Gastroesophageal sphincter (tissue), 3 donors: ENCODE measurements around the gene CAMKK1.

Source experiments
- EP300 ChIP-seq: sonication (generic); formaldehyde crosslinking; IDR thresholded peaks from one replicate; pipeline ENCODE4 v1.6.1; 2017; ENCODE audit warnings: antibody characterized with exemption, mild to moderate bottlenecking
- POLR2A ChIP-seq, 2 donors: fragments of 450-650 bp; IDR thresholded peaks; one replicate each; pipeline ENCODE4 v1.6.1; 2017; ENCODE audit warnings: antibody characterized with exemption in 2 of 2, mild to moderate bottlenecking in 2 of 2, moderate library complexity in 1 of 2
- TF ChIP-seq, protein P1 (sequence below), 4 experiments: fragments of 200-600 bp in 2 of 4; fragments of 450-650 bp in 2 of 4; sonication (generic) in 1 of 4; IDR thresholded peaks; one replicate each; pipeline ENCODE4 v1.5.1; 2017 to 2019; ENCODE audit warnings: antibody characterized with exemption in 4 of 4, mild to moderate bottlenecking in 2 of 4, moderate library complexity in 2 of 4

DNA sequence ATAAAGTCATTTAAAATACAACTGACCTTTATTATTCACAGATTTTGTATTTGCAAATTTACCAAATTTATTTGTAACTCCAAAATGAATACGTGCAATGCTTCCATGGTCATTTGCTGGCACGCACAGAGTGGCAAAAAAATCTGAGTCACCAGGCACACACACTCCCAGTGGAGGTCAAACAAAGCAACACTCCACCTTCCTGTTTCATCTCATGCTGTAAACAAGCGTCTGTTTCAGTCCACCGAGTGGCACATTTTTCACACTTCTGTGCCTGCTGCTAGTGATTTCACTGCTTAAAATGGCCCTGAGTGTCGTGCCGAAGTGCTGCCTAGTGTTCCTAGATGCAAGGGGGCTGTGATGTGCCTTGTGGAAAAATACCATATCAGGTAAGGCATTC, 74.1 kb downstream of the CAMKK1 start:
- TF ChIP-seq EP300 (no peak), POLR2A (IDR thresholded peaks at IDR 0.05) (no peak)
- TF ChIP-seq, protein P1, sequence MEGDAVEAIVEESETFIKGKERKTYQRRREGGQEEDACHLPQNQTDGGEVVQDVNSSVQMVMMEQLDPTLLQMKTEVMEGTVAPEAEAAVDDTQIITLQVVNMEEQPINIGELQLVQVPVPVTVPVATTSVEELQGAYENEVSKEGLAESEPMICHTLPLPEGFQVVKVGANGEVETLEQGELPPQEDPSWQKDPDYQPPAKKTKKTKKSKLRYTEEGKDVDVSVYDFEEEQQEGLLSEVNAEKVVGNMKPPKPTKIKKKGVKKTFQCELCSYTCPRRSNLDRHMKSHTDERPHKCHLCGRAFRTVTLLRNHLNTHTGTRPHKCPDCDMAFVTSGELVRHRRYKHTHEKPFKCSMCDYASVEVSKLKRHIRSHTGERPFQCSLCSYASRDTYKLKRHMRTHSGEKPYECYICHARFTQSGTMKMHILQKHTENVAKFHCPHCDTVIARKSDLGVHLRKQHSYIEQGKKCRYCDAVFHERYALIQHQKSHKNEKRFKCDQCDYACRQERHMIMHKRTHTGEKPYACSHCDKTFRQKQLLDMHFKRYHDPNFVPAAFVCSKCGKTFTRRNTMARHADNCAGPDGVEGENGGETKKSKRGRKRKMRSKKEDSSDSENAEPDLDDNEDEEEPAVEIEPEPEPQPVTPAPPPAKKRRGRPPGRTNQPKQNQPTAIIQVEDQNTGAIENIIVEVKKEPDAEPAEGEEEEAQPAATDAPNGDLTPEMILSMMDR (IDR thresholded peaks at IDR 0.05), result no peak
